Psoas muscle (tissue), 8 donors: ENCODE measurements around the gene RFC5. TPM values are rescaled to one million over a fixed set of nuclear protein-coding genes. Genes with fewer than 3 reads are reported as not detected.

ENCODE experiments used
- ATAC-seq, 4 donors: fragments of 200-7000 bp; cut with Tn5 transposase; one replicate each; pipeline ENCODE4 v1.9.1; 2020; ENCODE audit warnings: moderate library complexity in 3 of 4, mild to moderate bottlenecking in 2 of 4
- DNase-seq, 2 donors: peaks; one replicate each; pipeline ENCODE4 v3.0.0-alpha.2; 2020
- H3K27ac ChIP-seq: fragments of 200-600 bp; one replicate; pipeline ENCODE4 v1.8.0; 2022
- H3K27me3 ChIP-seq, 3 donors: fragments of 200-600 bp in 1 of 3; one replicate each; pipeline versions ENCODE4 v1.6.1 to v1.8.0; 2013 to 2022; ENCODE audit warnings: low read length in 2 of 3, mild to moderate bottlenecking in 2 of 3, moderate library complexity in 1 of 3; ENCODE audit not compliant: insufficient read depth in 3 of 3
- H3K36me3 ChIP-seq, 2 donors: fragments of 200-600 bp in 1 of 2; one replicate each; pipeline versions ENCODE4 v1.6.1 to v1.8.0; 2013 to 2022; ENCODE audit warnings: low read depth in 1 of 2, mild to moderate bottlenecking in 1 of 2, moderate library complexity in 1 of 2; ENCODE audit not compliant: insufficient read depth in 1 of 2
- H3K4me1 ChIP-seq: fragments of 200-600 bp; one replicate; pipeline ENCODE4 v1.8.0; 2022
- H3K4me3 ChIP-seq: fragments of 200-600 bp; one replicate; pipeline ENCODE4 v1.8.0; 2022; ENCODE audit warnings: mild to moderate bottlenecking
- H3K9me3 ChIP-seq: fragments of 200-600 bp; one replicate; pipeline ENCODE4 v1.8.0; 2022
- WGBS, 3 donors: extraction: QIAGEN DNeasy Blood & Tissue Kit; methylation state at CpG; one replicate each; pipeline versions ENCODE4 v1.1.6 to v1.1.7; 2013; 5-methylcytosine and 5-hydroxymethylcytosine counted together
- intact Hi-C, 2 donors: fragments of 100-400 bp; cut with DNase I; formaldehyde crosslinking; loops; one replicate each; pipeline versions ENCODE4 v1.11.0 to v1.14.2; 2022
- polyA plus RNA-seq, 3 donors: library from polyadenylated mRNA; stranded (reverse); fragments of 200-250 nt; gene quantifications; one replicate each; pipeline ENCODE4 v1.2.3, GENCODE V29; 2013
- total RNA-seq, 4 donors: library from RNA; stranded (reverse); fragmentation: NEBNext Ultra II Directional in 2 of 4; extraction: Animal tissue kit (Norgen Biotek cat#: 25700) in 2 of 4; gene quantifications; one replicate each; pipeline versions ENCODE4 v1.2.1 to v1.2.4, GENCODE V29; 2021 to 2023
- TF ChIP-seq, protein P1 (sequence below): fragments of 200-600 bp; IDR thresholded peaks from one replicate; pipeline ENCODE4 v1.8.0; 2022; ENCODE audit warnings: antibody characterized with exemption
- donor health status: healthy with polysubstance abuse.
- donor health status: DM: no; HTN: no; CAD: no; lungs with moderate emphysema.
- donor health status: Bipolar disorder and iron deficiency.
- donor health status: healthy.
- donor health status: DM: yes; HTN: yes; CAD: no.
- donor health status: DM: no; HTN: no; CAD: no.
- donor health status: DM: no; HTN: no; CAD: no.
- donor health status: DM: yes; HTN: yes; CAD: no.

RFC5 gene
- total and polyA plus RNA-seq, 7 donors: 2.2 to 8.5 (median 3.8) TPM

DNA sequence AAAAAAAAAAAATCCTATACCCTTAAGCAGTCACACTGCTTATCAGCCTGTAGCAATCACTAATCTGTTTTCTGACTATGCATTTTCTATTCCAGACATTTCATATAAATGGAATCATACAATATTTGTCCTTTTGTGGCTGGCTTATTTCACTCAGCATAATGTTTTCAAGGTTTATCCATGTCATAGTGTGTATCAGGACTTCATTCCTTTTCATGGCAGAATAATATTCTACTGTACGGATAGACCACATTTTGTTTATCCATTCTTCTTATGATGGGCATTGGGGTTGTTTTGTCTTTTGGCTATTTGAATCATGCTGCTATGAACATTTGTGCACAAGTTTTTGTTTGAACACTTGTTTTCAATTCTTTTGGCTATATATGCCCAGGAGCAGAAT lies 39.1 kb upstream of the RFC5 start:
- TF ChIP-seq, protein P1, sequence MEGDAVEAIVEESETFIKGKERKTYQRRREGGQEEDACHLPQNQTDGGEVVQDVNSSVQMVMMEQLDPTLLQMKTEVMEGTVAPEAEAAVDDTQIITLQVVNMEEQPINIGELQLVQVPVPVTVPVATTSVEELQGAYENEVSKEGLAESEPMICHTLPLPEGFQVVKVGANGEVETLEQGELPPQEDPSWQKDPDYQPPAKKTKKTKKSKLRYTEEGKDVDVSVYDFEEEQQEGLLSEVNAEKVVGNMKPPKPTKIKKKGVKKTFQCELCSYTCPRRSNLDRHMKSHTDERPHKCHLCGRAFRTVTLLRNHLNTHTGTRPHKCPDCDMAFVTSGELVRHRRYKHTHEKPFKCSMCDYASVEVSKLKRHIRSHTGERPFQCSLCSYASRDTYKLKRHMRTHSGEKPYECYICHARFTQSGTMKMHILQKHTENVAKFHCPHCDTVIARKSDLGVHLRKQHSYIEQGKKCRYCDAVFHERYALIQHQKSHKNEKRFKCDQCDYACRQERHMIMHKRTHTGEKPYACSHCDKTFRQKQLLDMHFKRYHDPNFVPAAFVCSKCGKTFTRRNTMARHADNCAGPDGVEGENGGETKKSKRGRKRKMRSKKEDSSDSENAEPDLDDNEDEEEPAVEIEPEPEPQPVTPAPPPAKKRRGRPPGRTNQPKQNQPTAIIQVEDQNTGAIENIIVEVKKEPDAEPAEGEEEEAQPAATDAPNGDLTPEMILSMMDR: no peak
- DNase-seq (no peak), ATAC-seq (no peak)
- intact Hi-C loops: no loop called here
- 85 to 94% (median 90%) methylated on average over 1 of the region's 1 CpG for WGBS, 3 donors
- H3K27me3 ChIP-seq: peaks cover 0 to 13% (median 0%) of the 10 kb centered on the region in 3 donors
- H3K27ac ChIP-seq: no peak overlapping the region
- H3K36me3 ChIP-seq: no peaks in the 10 kb centered on the region
- H3K4me3 ChIP-seq: no peak overlapping the region
- H3K9me3 ChIP-seq: no peaks in the 10 kb centered on the region
- no peaks in the 10 kb centered on the region for H3K4me1 ChIP-seq

GRCh38 chr12:117980616-117981015 lies 35.9 kb upstream of the RFC5 start:
- intact Hi-C loops: no loop called here
- Histone ChIP-seq H3K27ac (no peak overlapping the region), H3K36me3 (no peaks in the 10 kb centered on the region), H3K4me3 (no peak overlapping the region), H3K9me3 (no peaks in the 10 kb centered on the region), H3K27me3 (peaks cover 0 to 2% (median 2%) of the 10 kb centered on the region in 3 donors), H3K4me1 (no peaks in the 10 kb centered on the region)
- WGBS, 3 donors: 81 to 86% (median 82%) methylated on average over 4 of the region's 4 CpGs
- DNase-seq (no peak), ATAC-seq (no peak)
- TF ChIP-seq, protein P1: no peak

DNA sequence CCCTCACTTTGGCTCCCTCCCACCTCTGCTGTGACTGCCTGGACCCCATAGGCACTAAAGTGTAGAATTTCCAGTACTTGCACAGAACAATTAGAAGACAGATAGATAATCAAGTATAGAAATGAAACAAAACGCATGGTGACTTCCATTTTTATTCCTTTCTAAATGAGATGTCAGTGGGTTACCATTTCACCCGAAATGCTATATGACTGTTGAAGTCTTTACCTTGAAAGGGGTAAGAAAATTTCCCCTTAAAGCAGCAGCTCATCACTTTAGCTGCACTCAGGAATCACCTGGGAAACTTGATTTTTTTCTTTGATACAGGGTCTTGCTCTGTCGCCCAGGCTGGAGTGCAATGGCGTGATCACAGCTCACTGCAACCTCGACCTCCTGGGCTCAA lies 35.2 kb upstream of the RFC5 start:
- 72 to 75% (median 75%) methylated on average over 5 of the region's 5 CpGs for WGBS, 3 donors
- H3K27me3 ChIP-seq: peaks cover 0 to 6% (median 2%) of the 10 kb centered on the region in 3 donors
- TF ChIP-seq, protein P1: no peak
- intact Hi-C loops: no loop called here
- H3K27ac ChIP-seq: no peak overlapping the region
- H3K4me1 ChIP-seq: no peaks in the 10 kb centered on the region
- no peaks in the 10 kb centered on the region for H3K9me3 ChIP-seq
- ATAC-seq (no peak), DNase-seq (no peak)
- H3K4me3 ChIP-seq: no peak overlapping the region
- no peaks in the 10 kb centered on the region for H3K36me3 ChIP-seq

DNA sequence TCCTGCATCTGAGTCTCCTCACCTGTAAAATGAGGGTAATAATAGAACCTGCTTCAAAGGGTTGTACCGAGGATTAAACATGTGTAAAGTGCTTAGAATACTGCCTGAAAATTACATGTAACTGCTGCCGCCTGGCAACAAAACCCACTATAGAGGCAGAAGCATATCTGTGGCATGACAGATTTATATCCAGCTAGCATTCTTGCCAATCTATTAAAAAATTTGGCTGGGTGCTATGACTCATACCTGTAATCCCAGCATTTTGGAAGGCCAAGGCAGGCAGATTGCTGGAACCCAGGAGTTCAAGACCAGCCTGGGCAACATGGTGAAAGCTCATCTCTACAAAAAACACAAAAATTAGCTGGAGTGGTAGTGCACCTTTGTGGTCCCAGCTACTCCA lies 31.3 kb upstream of the RFC5 start:
- intact Hi-C loops: no loop called here
- Histone ChIP-seq H3K36me3 (no peaks in the 10 kb centered on the region), H3K4me1 (no peaks in the 10 kb centered on the region), H3K9me3 (no peaks in the 10 kb centered on the region), H3K27ac (no peak overlapping the region), H3K4me3 (no peak overlapping the region), H3K27me3 (peaks cover 0 to 6% (median 5%) of the 10 kb centered on the region in 3 donors)
- 67 to 85% (median 75%) methylated on average over 2 of the region's 2 CpGs for WGBS, 3 donors
- DNase-seq: no peak
- TF ChIP-seq, protein P1: no peak
- no peak for ATAC-seq
